COLO668 (cell line): Measurements from ENCODE around the gene GLP2R.

Experiments used
- DNase-seq: peaks from one replicate; lab custom pipeline; 2025; ENCODE audit not compliant: unreplicated experiment; lab: John Stamatoyannopoulos, UW

The GLP2R gene

DNA sequence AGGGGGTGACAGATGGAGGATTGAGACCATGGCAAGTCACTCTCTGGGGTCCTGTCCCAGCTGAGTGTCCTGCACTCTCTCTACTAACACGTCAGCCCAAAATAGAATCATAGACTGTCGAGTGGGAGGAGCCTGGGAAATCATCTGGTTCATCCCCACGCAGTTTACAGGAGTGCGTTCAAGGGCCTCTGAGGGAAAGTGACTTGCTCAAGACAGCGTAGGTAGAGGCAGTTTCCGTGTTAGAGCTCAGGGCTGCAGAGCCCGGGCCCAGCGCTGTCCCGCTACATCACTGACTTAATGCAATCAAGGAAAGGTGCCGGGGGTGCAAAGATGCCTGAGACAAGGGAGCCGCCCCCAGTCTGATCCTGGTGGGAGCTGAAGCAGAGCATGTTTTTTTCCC lies 14.2 kb upstream of the GLP2R start:
- DNase-seq: no peak

DNA sequence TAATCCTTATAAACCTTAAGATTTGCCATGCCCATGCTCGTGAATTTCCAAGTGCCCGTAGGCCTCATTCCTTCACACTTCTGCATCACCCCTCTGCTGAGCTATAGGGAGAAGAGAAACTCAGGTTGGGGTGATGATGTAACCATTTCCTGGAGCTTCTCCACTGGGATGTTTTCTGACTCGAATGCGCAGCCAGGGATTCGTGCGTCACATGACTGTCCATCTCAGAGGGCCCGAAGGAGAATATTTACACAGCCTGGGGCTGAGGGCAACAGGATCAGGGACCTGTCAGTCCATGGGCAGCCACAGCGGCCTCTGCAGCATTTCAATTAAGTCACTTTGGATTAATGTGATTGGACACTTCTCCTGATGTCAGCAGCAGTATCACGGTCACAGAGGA lies 12.6 kb upstream of the GLP2R start:
- DNase-seq: no peak

DNA sequence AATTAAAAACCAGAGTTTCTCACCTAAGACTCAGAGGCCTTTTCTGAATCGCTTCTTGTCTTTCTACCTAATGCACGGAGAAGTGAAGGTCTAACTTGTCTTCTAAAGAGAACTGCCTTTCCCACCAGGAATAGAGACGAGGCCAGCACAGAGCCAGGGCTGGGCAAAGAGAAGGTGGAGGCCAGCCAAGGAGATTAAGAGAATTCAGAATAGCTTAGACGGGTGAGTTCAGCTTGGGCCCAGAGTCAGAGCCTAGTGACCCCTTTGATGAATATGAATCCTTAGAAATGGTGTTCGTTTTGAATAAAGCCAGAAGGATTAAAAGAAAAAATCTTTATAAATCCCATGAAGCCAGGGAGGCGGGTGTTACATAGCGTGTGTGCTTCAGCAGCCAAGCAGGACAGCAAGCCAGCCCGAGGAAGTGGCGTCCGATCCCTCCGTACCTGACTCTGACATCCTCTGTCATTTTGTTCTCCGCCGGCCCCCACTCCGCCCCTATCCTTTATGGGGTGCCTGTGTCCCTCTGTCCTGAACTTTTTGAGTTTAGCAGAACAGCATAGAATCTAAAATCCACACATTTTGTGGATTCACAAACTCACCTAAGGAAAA lies 11.3 kb upstream of the GLP2R start:
- no peak for DNase-seq

GRCh38 chr17:9816472-9816871 lies 9.3 kb upstream of the GLP2R start:
- DNase-seq: no peak

DNA sequence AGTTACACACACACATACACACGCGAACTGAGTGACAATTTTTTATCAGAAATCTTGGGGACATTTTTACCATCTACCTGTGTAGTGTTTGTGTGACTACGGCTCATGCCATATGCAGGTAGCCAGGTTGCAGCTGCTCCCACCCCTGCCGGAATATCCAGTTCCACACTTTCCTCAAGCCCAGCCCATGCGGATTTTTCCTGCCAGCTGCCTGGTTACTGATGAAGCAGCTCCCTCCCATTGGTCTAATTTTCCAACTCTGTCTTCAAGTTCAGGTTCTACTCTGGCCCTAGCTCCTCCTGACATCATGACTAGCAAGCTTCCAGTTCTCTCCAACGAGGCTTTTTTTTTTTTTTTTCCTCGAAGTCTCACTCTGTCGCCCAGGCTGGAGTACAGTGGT lies 8.6 kb upstream of the GLP2R start:
- no peak for DNase-seq

DNA sequence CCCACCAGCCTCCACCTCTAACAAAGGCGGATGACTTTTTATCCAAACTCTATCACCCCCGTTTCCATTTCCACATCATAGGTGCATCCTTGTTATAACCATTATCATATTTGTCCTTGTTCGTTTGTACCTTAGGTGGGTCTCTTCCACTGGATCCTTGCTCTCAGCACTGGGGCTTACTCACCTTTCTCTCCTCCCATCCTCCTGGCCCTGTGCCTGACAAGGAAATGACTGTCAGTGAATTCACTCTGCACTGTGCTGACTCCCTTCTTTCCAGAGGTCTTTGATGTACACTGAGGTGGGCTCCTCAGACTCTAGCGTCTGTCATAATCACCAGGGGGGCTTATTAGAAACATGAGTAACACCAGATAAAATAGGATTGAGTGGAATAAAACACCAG lies 7.0 kb upstream of the GLP2R start:
- DNase-seq: no peak

- DNase-seq: no peak
These were observed 5.3 kb upstream of the GLP2R start for GRCh38 chr17:9820448-9820847.

GRCh38 chr17:9821921-9822320 lies 3.8 kb upstream of the GLP2R start, which contains the start of gene GSG1L2:
TSS of gene GSG1L2 (minus strand) at chr17:9822079. CDS start at chr17:9822071, 8 bp downstream.
- DNase-seq: no peak

GRCh38 chr17:9824094-9824493 lies 1.6 kb upstream of the GLP2R start:
- no peak for DNase-seq

- DNase-seq: no peak
These were observed 856 bp upstream of the GLP2R start for GRCh38 chr17:9824797-9825338.

GRCh38 chr17:9828296-9829295 lies 2.9 kb downstream of the GLP2R start:
- no peak for DNase-seq

DNA sequence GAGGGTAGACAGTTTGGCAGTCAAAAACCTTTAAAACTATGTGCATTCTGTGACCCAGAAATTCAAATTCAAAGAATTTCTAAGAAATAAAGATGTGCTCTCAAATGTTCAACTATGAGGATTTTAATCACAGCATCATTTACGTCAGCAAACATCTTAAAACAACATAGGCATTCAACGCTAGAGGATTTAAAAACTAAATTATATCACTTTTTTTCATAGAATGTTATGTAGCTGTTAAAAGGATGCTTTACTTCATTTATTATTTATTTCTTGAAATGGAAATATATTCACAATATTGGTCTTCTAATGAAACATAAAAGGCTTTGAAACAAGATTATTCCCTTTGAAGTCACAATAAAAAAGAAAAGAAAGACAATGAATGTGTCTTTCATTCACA lies 3.6 kb downstream of the GLP2R start:
- no peak for DNase-seq

DNA sequence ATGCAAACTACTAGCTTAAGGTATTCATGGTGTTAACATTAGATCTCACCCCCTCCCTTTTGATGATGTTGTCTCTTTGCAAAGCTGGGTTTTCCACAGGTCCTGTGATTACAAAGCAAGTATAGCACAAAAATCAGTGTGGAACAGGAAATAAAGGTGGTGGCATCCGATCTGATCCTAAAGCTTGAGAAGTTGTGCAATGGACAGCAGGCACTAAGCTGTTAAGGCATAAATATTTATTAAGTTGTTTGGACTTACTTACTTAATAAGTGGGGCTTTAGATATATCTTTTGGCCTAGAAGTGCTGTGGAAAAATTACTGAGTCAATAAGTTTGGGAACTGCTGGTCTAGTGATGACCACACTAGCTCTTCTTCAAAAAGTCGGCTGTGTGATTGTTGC lies 5.0 kb downstream of the GLP2R start:
- DNase-seq: no peak

DNA sequence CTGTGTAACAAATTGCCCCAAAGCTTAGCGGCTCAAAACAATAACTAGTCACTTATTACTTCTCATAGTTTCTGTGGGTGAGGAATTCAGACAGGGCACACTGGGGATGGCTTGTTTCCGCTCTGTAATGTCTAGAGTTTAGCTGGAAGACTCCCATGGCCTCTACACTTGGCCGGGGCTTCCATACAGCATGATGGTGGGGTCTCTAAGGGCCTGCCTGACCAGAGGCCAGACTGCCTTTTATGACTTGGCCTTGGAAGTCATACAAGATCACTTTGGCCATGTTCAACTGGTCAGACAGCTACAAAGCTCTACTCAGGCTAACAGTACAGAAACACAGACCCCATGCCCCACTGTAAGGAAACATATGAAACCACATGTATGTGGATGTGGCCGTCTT lies 8.2 kb downstream of the GLP2R start:
- no peak for DNase-seq

DNA sequence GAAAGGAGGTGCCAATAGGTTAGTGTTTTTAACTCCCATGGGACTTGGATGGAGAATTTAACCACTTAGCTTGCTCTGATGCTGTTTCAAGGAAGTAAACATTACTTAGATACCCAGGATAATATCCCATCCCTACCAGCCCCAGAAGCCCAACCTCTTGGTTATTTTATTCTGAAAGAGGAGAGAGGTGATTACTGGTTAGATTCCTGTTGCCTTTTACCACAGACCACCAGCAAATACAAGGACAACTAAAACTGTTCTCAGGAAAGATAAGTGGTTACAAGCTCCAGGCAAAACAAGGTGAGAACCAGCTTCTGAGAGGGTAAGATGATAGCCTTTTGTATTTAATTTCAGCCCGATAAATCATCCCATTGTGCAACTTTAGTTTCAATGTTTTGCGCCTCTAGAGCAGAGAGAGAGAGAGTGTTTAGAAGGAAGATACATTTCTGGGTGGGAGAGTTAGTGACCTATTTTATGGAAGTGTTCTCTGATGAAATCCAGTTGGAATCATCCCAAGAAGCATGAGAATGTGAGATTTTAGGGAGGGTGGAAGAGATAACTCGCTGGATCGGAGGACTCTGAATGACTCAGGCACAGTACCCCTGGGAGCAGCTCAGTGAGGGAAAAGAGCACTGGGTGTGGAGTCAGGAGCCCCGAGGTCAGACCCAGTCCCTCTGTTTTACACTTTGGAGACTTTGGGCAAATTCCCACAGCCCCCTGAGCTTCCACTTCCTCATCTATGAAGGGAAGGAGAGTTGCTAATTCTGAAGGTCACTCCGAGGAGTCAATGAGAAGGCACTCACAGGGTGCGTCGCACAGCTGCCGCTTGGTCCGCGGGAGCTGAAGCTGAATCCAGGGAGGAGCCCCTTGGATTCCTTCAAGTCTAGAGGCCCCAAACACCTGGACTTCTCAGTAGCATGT lies 12.1 kb downstream of the GLP2R start:
- DNase-seq: no peak

GRCh38 chr17:9839433-9839832 lies 13.7 kb downstream of the GLP2R start:
- DNase-seq: no peak

- no peak for DNase-seq
These were observed 16.5 kb downstream of the GLP2R start for GRCh38 chr17:9842057-9842758.

DNA sequence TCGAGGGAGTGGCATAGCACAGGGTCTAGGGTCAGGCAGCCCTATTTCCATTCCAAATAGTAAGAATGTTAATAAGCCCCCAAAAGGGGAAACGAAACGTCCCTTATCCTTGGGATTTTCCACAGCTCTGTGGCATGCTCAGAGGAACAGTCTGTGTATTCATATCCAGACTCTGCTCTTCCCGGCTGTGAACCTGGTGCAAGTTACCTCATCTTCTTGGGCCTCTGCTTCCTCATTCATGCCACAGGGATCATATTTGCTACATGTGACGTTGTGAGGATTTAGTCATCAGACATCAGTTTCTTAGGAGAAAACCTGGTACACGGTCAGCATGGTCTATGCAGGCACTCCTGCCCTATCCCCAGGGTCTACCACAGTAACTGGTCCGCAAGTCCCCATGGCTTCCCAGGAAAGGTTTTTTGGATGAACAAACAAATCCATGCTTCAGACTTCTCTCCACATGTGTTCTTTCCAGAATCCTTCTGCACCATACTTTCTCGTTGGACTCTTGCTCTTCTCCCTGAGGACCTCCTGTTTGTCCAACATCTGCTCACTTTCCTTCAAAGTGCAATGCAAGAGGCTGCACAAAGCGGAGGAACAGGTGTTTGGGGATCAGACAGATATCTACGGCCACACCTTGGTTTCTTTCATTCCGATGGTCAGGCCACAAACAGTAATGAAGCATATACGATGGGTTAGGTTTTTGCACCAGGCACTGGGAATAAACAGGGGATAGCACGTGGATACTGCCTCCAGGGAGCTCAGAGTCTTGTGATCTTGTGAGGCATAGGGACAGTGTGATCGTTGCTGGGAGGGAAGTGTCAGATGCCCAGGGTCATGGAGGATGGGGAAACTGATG lies 17.7 kb downstream of the GLP2R start:
- no peak for DNase-seq

DNA sequence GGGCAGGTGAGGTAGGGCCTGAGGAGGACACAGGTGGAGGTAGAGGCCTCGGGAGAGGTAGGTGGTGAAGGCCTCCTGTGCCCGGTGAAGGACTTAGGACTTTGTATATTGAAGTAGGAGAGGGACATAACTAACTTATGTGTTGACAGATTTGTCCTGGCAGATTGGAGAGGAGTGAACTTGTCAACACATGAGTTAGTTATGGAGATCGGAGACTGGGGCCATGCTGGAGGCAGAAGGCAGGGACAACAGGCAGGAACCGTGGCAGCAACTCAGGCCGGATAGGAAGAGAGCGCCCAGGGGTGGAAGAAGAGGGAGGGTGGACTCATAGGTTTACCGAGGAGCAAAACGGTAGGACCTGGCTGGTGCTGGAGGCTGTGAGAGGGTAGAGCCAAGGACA lies 18.4 kb downstream of the GLP2R start:
- DNase-seq: no peak
